Measurements from ENCODE around the gene ACTG1. TPM values are rescaled to one million over a fixed set of nuclear protein-coding genes. Genes with fewer than 3 reads are reported as not detected.

ACTG1 gene
- total RNA-seq, 1 donor from 2014 or later: 342 TPM

DNA sequence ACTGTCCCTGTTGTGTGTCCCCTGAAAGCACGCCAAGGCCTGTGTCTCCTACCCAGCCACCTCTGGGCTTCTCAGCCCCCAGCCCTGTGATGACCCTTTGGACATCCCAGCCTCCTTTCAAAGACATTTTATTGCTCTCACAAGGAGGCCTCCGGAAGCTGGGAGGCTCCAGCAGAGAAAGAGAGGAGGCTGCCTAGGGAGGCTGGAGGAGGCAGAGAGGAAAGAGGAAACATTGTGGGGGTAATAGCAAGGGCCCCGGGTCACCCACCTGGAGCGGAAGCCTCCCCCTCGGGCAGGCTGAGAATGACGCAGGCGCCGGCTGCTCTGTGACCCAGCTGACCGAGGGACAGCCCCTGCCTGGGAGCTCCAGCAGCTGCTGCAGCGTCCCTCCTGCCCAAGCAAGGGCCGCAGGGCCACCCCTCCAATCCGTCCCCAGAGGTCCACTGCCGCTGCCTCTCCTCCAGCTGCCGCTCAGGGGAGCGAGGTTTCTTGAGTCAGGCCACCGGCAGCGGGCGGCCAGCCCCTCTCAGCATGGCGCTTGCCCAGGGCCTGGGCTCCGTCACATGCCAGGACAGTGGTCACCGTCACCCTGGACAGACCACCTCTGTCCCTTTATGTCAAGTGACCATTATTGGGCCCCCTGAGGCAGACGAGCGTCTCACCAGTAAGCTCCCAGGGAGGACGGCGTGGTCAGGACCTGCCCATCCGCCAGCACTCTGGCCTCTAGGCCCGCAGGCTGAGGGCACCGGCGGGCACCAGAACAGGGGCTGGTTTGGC, 29.3 kb downstream of the ACTG1 start:
- peak overlapping the region; percentile 64 for H3K4me3 ChIP-seq
- TF ChIP-seq, protein P1, sequence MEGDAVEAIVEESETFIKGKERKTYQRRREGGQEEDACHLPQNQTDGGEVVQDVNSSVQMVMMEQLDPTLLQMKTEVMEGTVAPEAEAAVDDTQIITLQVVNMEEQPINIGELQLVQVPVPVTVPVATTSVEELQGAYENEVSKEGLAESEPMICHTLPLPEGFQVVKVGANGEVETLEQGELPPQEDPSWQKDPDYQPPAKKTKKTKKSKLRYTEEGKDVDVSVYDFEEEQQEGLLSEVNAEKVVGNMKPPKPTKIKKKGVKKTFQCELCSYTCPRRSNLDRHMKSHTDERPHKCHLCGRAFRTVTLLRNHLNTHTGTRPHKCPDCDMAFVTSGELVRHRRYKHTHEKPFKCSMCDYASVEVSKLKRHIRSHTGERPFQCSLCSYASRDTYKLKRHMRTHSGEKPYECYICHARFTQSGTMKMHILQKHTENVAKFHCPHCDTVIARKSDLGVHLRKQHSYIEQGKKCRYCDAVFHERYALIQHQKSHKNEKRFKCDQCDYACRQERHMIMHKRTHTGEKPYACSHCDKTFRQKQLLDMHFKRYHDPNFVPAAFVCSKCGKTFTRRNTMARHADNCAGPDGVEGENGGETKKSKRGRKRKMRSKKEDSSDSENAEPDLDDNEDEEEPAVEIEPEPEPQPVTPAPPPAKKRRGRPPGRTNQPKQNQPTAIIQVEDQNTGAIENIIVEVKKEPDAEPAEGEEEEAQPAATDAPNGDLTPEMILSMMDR (IDR thresholded peaks at IDR 0.05; ENCODE audit: borderline replicate concordance): no peak
- H3K27ac ChIP-seq (replicated peaks): peak overlapping the region; percentile 58
- intact Hi-C loops (cut with micrococcal nuclease): loop anchor here (5.0 kb wide), 1 partner anchor 96 kb away; no protein-coding TSS in a partner anchor
- peak; percentile 64 for DNase-seq
- H3K27me3 ChIP-seq (ENCODE audit: low read depth): no peaks in the 10 kb centered on the region
- H3K9me3 ChIP-seq (replicated peaks): no peaks in the 10 kb centered on the region
- H3K4me1 ChIP-seq: peaks cover 61% of the 10 kb centered on the region
- H3K36me3 ChIP-seq: no peaks in the 10 kb centered on the region

DNA sequence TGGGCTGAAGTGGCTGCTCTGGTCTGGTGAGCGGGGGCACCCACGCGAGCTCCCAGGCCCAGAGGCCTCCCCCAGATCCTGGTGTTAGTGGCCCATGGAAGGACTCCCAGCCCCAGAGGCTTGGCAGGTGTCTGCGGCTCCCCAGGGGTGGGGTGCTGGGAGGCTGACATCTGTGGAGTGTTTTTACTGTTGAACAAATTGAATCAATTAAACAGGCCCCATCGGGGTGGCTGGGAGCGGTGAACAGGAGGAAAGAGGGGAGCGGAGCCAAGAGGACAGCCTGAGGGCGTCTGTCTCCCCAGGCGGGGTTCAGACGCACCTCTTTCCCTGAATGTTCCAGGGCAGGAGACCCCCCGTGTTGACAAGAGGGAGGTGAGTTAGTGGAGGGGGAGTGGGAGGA, 29.9 kb downstream of the ACTG1 start:
- Histone ChIP-seq H3K4me1 (peaks cover 57% of the 10 kb centered on the region), H3K27ac (replicated peaks) (peak overlapping the region; percentile 58), H3K27me3 (ENCODE audit: low read depth) (no peaks in the 10 kb centered on the region), H3K9me3 (replicated peaks) (no peaks in the 10 kb centered on the region), H3K36me3 (no peaks in the 10 kb centered on the region), H3K4me3 (no peak overlapping the region)
- TF ChIP-seq, protein P1 (IDR thresholded peaks at IDR 0.05; ENCODE audit: borderline replicate concordance): no peak
- DNase-seq: no peak
- intact Hi-C loops (cut with micrococcal nuclease): loop anchor here (5.0 kb wide), 1 partner anchor 95 kb away; no protein-coding TSS in a partner anchor

DNA sequence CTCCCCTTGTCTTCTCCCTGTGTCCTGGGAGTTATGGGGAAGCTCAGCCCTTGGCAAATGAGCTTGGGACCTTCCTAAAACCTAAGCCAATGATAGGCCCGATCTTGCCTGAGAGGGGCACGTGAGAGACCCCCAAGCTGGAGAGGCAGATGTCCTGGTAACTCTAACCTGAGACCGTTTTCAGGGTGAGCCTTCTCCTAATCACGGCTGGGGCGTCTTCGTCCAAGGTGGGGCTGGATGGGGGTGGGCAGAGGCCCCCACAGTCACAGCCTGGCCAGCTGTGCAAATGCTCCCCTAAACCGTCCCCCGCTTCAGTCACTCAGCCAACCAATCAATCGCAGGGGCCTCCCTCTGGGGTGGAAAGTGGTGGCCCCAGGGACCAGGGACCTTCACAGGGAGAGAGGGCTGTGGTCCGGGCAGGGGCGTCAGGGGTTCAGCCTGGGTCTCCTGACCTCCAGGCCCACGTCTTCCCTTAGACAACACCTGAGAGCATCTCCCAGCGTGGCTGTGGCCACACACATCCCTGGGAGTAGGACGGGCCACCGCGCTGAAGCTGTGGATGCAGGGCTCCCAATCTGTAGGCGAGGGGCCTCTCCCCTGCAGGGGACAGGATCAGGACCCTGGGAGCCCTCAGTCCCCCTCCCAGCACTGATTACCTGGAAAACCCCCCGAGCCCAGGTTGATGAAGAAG, 30.6 kb downstream of the ACTG1 start:
- Histone ChIP-seq H3K4me3 (peak overlapping the region; percentile 70), H3K9me3 (replicated peaks) (no peaks in the 10 kb centered on the region), H3K4me1 (peaks cover 50% of the 10 kb centered on the region), H3K27ac (replicated peaks) (peak overlapping the region; percentile 58), H3K36me3 (no peaks in the 10 kb centered on the region), H3K27me3 (ENCODE audit: low read depth) (no peaks in the 10 kb centered on the region)
- intact Hi-C loops (cut with micrococcal nuclease): loop anchor here (5.0 kb wide), 1 partner anchor 95 kb away; no protein-coding TSS in a partner anchor
- DNase-seq: no peak
- TF ChIP-seq, protein P1 (IDR thresholded peaks at IDR 0.05; ENCODE audit: borderline replicate concordance): no peak

DNA sequence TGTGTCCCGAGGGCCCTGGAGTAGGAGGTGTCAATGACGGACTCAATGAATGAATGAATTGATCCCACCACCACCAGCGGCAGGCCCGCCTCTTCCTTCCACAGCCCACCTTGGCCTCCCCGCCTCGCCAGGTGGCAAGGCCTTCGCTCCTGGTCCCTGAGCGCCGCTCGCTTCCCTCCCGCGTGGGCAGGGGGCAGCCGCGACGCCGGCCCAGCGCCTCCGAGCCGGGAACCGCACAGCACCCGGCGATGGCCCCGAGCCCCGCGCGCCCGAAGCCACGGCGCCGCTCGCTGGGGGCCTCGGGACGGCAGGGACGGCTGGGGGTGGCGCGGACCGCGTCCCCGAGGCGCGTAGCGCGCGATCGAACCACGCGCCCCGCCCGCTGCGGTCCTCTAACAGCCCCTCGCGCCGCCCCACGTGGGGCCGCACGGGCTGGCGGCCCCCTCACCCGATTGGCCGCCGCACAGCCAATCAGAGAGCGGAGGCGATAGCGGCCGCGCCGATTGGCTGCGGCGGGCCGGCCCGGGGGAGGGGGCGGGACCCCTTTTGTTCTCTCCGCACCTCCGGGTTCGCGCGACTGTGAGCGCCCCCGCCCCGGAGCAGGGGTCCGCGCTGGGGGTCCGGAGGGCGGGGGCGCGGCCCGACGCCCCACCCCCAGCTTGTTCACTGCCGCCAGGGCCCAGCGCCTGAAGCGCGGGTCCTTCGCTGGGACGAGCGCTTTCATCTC, 31.4 kb downstream of the ACTG1 start:
- intact Hi-C loops (cut with micrococcal nuclease): loop anchor here (5.0 kb wide), 1 partner anchor 94 kb away; no protein-coding TSS in a partner anchor
- Histone ChIP-seq H3K27ac (replicated peaks) (peak overlapping the region; percentile 47), H3K9me3 (replicated peaks) (no peaks in the 10 kb centered on the region)

More for the DNA sequence above, 31.4 kb downstream of the ACTG1 start:
- peak; percentile 84 for DNase-seq
- Histone ChIP-seq H3K4me3 (peak overlapping the region; percentile 70), H3K4me1 (peaks cover 49% of the 10 kb centered on the region), H3K36me3 (no peaks in the 10 kb centered on the region), H3K27me3 (ENCODE audit: low read depth) (no peaks in the 10 kb centered on the region)
- TF ChIP-seq, protein P1 (IDR thresholded peaks at IDR 0.05; ENCODE audit: borderline replicate concordance): no peak

Measured in left ventricle myocardium inferior (tissue), 1 donor.